HG02943 (cell line): Measurements from ENCODE around the gene IGSF9B.

Experiments used
- ATAC-seq: cut with Tn5 transposase; IDR thresholded peaks from one replicate; pipeline ENCODE4 v1.9.1; 2021; ENCODE audit warnings: mild to moderate bottlenecking, low read depth, moderate library complexity; ENCODE audit not compliant: unreplicated experiment

IGSF9B gene

GRCh38 chr11:133887692-133888332 lies 69.0 kb downstream of the IGSF9B start:
- no peak for ATAC-seq

DNA sequence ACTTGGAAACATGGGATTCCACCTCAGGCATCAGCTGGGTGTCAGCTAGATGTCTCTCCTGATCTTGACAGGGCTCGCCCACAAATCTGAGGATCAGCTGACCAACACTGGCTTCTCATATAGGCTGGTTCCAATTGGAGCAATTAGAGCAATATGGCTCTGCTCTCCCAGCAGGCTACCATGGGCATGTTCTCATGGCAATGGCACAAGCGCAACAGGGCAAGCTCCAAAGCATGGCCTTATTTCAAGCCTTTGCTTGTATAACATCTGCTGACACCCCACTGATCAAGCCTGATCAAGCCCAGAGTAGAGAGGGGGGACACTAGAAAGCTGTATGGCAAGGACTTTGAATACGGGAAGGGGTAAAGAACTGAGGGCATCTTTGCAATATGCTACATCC lies 70.7 kb downstream of the IGSF9B start:
- ATAC-seq: no peak

- ATAC-seq: no peak
Observed at GRCh38 chr11:133872160-133872559, 84.6 kb downstream of the IGSF9B start.

DNA sequence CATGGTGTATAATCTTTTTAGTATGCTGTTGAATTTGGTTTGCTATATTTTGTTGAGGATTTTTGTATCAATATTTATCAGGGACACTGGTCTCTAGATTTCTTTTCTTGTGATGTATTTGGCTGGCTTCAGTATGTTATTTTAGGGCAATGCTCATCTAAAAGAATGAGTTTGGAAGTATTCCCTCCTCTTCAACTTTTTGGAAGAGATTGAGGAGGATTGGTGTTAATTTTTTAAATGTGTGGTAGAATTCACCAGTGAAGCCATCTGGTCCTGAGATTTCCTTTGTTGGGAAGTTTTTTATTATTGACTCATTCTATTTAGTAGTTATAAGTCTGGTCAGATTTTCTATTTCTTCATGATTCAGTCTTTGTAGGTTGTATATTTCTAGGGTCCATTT lies 89.3 kb downstream of the IGSF9B start:
- no peak for ATAC-seq

GRCh38 chr11:133865466-133865865 lies 91.3 kb downstream of the IGSF9B start:
- no peak for ATAC-seq

DNA sequence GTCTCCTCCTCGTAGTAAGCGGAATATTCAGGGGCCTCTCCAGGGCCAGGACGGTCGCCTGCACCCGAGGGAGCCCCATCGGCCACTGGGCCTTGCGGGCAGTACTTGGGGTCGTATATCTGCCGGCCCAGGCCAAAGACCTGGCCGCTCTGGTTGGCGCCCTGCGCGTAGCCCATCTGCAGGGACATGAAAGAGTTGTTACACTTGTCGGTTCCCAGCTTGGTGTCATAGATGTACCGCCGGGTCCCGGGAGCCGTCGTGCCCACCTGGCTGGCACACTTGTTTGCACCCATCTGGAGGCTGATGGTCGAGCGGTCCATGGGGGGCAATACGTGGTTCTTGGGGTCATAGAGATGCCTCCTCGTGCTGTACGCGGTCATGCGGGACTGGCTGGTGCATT lies 92.0 kb downstream of the IGSF9B start:
- ATAC-seq: no peak

- no peak for ATAC-seq
Observed at GRCh38 chr11:133860151-133860550, 96.6 kb downstream of the IGSF9B start.
